ENCODE data around the gene EEFSEC.

- TF ChIP-seq CTCF (conservative IDR thresholded peaks at IDR 0.05) (no peak), EZH2 (IDR thresholded peaks at IDR 0.05; ENCODE audit: low read depth) (no peak)
These were observed 7.1 kb upstream of the EEFSEC start for GRCh38 chr3:128146201-128146600.
